DND-41 (cell line): ENCODE measurements around the gene PIP5KL1.

ENCODE experiments used
- ATAC-seq: fragments of 200-7000 bp; cut with Tn5 transposase; 3 replicates; pipeline ENCODE4 v1.9.1; 2021; ENCODE audit warnings: low read depth; ENCODE audit not compliant: insufficient read depth
- DNase-seq: peaks from one replicate; pipeline ENCODE4 v3.0.0-alpha.2; 2020
- H2AFZ ChIP-seq: 2 replicates; pipeline ENCODE4 v1.6.0; 2012; ENCODE audit warnings: low read depth, low read length
- H3K27ac ChIP-seq: 2 replicates; pipeline ENCODE4 v1.5.1; 2012; ENCODE audit warnings: low read length, inconsistent platforms
- H3K27me3 ChIP-seq: fragments of 200-600 bp; sonication (generic); 2 replicates; pipeline ENCODE4 v1.6.0; 2012; ENCODE audit warnings: low read length, mild to moderate bottlenecking, inconsistent platforms; ENCODE audit not compliant: insufficient read depth, poor library complexity
- H3K36me3 ChIP-seq: 2 replicates; pipeline ENCODE4 v1.5.1; 2012; ENCODE audit warnings: low read length, inconsistent platforms; ENCODE audit not compliant: insufficient read depth
- H3K4me1 ChIP-seq: 2 replicates; pipeline ENCODE4 v1.5.1; 2012; ENCODE audit warnings: mild to moderate bottlenecking, low read length; ENCODE audit not compliant: insufficient read depth
- H3K4me2 ChIP-seq: 2 replicates; pipeline ENCODE4 v1.6.0; 2012; ENCODE audit warnings: mild to moderate bottlenecking, moderate library complexity, low read length, inconsistent platforms; ENCODE audit not compliant: insufficient read depth
- H3K4me3 ChIP-seq, 2 experiments: fragments of 200-600 bp in 1 of 2; shearing (Covaris generic) in 1 of 2; 2 replicates each; pipeline ENCODE4 v1.5.1; 2012 to 2016; ENCODE audit warnings: inconsistent platforms in 2 of 2, low read length in 2 of 2, mild to moderate bottlenecking in 2 of 2, low read depth in 1 of 2, moderate library complexity in 1 of 2
- H3K79me2 ChIP-seq: 2 replicates; pipeline ENCODE4 v1.6.0; 2012; ENCODE audit warnings: low read length, inconsistent platforms; ENCODE audit not compliant: insufficient read depth
- H3K9ac ChIP-seq: 2 replicates; pipeline ENCODE4 v1.6.0; 2012; ENCODE audit warnings: low read depth, mild to moderate bottlenecking, inconsistent platforms, low read length, moderate library complexity
- H3K9me3 ChIP-seq: 2 replicates; pipeline ENCODE4 v1.5.1; 2012; ENCODE audit warnings: low read length, moderate library complexity, mild to moderate bottlenecking, inconsistent platforms; ENCODE audit not compliant: insufficient read depth, severe bottlenecking
- H4K20me1 ChIP-seq: 2 replicates; pipeline ENCODE4 v1.6.0; 2012; ENCODE audit warnings: low read length; ENCODE audit not compliant: insufficient read depth
- CTCF ChIP-seq: IDR thresholded peaks from 2 replicates; pipeline ENCODE4 v1.5.1; 2012; ENCODE audit warnings: borderline replicate concordance, low read length, moderate library complexity, mild to moderate bottlenecking; ENCODE audit not compliant: poor library complexity, severe bottlenecking; ENCODE audit errors: extremely low read depth
- EZH2 ChIP-seq: IDR thresholded peaks from 3 replicates; pipeline ENCODE4 v1.6.1; 2012; ENCODE audit warnings: borderline replicate concordance, low read depth, mild to moderate bottlenecking, moderate library complexity, low read length, inconsistent platforms; ENCODE audit not compliant: severe bottlenecking

PIP5KL1 gene

GRCh38 chr9:127954831-127955293 is 24.3 kb upstream of the PIP5KL1 start:
- Histone ChIP-seq H3K27ac (no peak overlapping the region), H3K79me2 (no peaks in the 10 kb centered on the region), H3K36me3 (no peaks in the 10 kb centered on the region), H3K27me3 (no peaks in the 10 kb centered on the region), H3K4me3 (no peak overlapping the region), H2AFZ (no peak overlapping the region), H4K20me1 (peaks cover 15% of the 10 kb centered on the region; the same call in 1 of the 2 replicates), H3K4me1 (no peaks in the 10 kb centered on the region), H3K9me3 (no peaks in the 10 kb centered on the region), H3K4me2 (no peak overlapping the region), H3K9ac (no peak overlapping the region)
- DNase-seq (no peak), ATAC-seq (no peak)
- no peak for TF ChIP-seq EZH2
- no peak for TF ChIP-seq CTCF

- peaks cover 15% of the 10 kb centered on the region; the same call in 1 of the 2 replicates for H4K20me1 ChIP-seq
- no peak for ATAC-seq
- no peaks in the 10 kb centered on the region for H3K27me3 ChIP-seq
- H3K9me3 ChIP-seq = no peaks in the 10 kb centered on the region
- TF ChIP-seq CTCF = no peak
- TF ChIP-seq EZH2 = no peak
- no peak for DNase-seq
- H3K9ac ChIP-seq = no peak overlapping the region
- H3K79me2 ChIP-seq = no peaks in the 10 kb centered on the region
- H3K36me3 ChIP-seq = no peaks in the 10 kb centered on the region
- no peak overlapping the region for H3K27ac ChIP-seq
- H3K4me1 ChIP-seq = no peaks in the 10 kb centered on the region
- no peak overlapping the region for H3K4me2 ChIP-seq
- H2AFZ ChIP-seq = no peak overlapping the region
- H3K4me3 ChIP-seq = no peak overlapping the region
These were observed 23.4 kb upstream of the PIP5KL1 start for GRCh38 chr9:127953768-127954505.

DNA sequence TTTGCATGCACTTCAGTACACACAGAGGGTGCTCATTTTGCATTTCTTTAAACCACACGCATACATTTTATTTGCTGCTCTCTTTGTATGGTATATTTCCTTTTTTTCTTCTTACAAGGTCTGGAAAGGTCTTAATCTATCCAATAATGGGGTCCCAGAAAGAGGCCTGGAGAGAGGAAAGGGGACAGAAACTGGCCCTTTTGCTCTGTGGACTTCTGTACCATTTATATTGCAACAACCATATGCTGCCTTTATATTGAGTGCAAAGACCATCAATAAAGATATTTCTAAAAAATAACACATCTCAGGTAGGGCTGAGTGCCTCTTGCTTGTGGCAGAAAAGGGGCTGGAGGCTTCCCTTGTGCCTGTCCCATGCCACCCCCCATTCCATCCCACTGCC is 22.6 kb upstream of the PIP5KL1 start:
- no peaks in the 10 kb centered on the region for H3K79me2 ChIP-seq
- H3K4me1 ChIP-seq = no peaks in the 10 kb centered on the region
- DNase-seq (no peak), ATAC-seq (no peak)
- no peak for TF ChIP-seq EZH2
- no peak for TF ChIP-seq CTCF
- no peak overlapping the region for H2AFZ ChIP-seq
- no peak overlapping the region for H3K4me2 ChIP-seq
- no peak overlapping the region for H3K9ac ChIP-seq
- no peaks in the 10 kb centered on the region for H3K27me3 ChIP-seq
- no peaks in the 10 kb centered on the region for H3K36me3 ChIP-seq
- H3K4me3 ChIP-seq = no peak overlapping the region
- H3K9me3 ChIP-seq = no peaks in the 10 kb centered on the region
- H4K20me1 ChIP-seq = peaks cover 15% of the 10 kb centered on the region; the same call in 1 of the 2 replicates
- H3K27ac ChIP-seq = no peak overlapping the region
